Measurements from ENCODE around the gene PARP12.

GRCh38 chr7:140057143-140057535 lies 5.6 kb downstream of the PARP12 start:
- TF ChIP-seq, protein P1, sequence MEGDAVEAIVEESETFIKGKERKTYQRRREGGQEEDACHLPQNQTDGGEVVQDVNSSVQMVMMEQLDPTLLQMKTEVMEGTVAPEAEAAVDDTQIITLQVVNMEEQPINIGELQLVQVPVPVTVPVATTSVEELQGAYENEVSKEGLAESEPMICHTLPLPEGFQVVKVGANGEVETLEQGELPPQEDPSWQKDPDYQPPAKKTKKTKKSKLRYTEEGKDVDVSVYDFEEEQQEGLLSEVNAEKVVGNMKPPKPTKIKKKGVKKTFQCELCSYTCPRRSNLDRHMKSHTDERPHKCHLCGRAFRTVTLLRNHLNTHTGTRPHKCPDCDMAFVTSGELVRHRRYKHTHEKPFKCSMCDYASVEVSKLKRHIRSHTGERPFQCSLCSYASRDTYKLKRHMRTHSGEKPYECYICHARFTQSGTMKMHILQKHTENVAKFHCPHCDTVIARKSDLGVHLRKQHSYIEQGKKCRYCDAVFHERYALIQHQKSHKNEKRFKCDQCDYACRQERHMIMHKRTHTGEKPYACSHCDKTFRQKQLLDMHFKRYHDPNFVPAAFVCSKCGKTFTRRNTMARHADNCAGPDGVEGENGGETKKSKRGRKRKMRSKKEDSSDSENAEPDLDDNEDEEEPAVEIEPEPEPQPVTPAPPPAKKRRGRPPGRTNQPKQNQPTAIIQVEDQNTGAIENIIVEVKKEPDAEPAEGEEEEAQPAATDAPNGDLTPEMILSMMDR (IDR thresholded peaks at IDR 0.05 in 8 of 11, conservative IDR thresholded peaks at IDR 0.05 in 3 of 11) = no peak
- no peak for TF ChIP-seq POLR2A (IDR thresholded peaks at IDR 0.05)
